GM18508 (cell line): ENCODE measurements around the gene ARMC6.

Experiments
- ATAC-seq: cut with Tn5 transposase; IDR thresholded peaks from one replicate; pipeline ENCODE4 v1.9.1; 2021; ENCODE audit warnings: moderate number of reproducible peaks; ENCODE audit not compliant: insufficient read depth, unreplicated experiment

Gene ARMC6

DNA sequence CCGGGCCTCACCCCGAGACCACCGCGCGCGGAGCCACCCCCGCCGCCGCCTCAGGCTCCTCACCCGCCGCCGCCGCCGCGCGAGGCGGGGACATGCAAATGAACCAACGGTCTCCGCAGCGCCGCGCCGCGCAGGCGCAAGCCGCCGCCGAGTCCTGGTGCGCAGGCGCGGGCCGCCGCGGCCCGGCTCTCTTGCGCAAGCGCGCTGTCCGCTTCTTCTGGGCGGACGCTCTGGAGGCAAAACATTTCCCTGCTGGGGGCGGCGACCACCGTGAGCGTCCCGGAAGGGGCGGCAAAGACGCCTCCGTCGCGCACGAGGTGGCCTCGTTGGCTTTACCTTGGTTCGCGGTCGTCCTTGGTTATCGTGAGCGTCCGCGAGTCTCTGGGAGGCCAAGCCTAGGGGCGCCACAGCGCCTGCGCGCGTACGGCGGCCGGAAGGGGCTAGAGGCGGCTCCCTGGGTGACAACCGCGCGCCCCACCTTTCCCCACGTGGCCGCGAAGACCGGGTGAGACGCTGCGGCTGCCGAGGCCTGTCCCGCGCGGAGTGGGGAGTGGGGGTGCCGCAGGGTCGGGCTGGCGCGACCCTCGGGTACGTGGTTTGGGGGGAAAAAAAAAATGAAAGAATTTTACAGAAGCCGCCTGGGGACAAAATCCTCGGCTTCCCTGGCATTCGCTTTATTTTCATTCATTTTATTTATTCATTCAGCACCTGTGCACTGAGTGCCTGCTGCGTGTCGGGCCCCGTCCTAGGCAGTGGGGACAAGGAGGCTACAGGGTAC is at the start of gene ARMC6, which contains the start of gene SUGP2:
TSS of gene ARMC6 (plus strand) at position 178 of the 778 bp plus-strand sequence. CDS start 607 bp downstream, outside the sequence.
TSS of gene SUGP2 (minus strand) at position 92 of the 778 bp plus-strand sequence. CDS start 2,446 bp downstream, outside the sequence.
- no peak for ATAC-seq

DNA sequence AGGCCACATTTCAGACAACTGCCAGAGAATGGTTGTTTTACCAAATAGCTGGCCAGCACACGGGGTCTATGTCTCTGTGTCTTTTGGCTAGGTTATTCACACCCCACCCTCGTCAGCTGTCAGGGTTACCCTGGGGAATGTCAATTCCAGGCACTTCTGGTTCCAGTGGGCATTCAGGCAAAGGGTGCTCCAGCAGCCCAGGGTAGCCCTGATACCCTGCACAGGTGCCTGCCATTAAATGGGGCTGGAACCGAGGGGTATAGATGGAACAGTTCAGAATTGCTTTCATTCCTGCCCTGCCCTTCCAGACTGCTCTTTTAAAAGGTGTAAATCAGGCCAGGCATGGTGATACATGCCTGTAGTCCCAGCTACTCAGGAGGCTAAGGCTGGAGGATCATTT is 49.2 kb upstream of the ARMC6 start:
- no peak for ATAC-seq

DNA sequence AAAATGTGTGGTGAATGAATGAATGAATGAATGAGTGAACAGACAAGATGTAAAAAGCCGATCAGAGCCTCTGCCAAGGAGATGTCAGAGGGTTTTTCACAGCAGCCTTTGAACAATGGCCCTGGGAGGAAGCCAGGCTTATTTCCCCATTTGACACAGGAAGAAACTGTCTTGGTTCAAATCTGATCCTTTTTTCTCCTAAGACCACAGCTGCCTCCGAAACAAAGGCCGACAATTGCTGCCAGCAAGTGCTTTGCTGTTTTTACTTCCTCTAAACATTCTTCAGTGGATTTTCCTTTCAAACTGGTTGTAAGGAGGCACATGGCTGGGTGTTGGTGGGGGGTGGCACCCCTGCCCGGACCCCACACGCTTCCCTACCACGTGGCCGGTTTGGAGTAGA is 48.1 kb upstream of the ARMC6 start:
- ATAC-seq = no peak

DNA sequence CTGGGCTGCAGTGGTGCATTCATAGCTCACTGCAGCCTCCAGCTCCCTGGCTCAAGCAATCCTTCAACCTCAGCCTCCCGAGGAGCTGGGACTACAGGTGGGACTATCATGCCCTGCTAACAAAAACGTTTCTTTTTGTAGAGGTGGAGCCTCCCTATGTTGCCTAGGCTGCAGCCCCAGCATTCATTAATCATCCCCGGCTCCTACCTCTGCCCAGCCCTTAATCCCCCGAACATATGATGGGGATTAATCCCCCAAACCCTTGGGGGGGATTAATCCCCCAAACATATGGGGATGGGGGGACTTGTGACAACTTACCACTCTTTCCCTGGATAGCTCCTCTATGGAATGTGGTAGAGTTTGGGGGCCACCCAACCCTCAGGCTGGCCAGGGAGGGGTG is 45.9 kb upstream of the ARMC6 start:
- no peak for ATAC-seq

DNA sequence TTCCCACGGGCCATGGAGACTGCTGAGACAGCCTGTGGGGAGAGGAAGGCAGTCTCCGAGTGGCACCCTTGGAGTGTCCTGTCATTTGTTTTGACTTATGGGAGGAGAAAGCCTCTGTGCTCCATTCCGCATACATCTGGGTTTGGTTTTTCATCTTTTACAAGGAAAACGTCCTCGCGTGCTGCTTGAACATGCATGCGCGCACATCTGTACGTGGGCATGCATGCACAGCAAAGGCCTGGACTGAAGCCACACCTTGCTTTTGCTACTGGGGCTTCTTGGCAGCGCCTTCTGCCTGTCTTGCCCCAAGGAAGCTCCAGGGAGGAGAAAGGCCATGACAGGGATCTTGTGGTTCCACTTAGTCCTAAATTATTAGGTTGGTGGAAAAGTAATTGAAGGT is 44.1 kb upstream of the ARMC6 start:
- ATAC-seq = no peak

DNA sequence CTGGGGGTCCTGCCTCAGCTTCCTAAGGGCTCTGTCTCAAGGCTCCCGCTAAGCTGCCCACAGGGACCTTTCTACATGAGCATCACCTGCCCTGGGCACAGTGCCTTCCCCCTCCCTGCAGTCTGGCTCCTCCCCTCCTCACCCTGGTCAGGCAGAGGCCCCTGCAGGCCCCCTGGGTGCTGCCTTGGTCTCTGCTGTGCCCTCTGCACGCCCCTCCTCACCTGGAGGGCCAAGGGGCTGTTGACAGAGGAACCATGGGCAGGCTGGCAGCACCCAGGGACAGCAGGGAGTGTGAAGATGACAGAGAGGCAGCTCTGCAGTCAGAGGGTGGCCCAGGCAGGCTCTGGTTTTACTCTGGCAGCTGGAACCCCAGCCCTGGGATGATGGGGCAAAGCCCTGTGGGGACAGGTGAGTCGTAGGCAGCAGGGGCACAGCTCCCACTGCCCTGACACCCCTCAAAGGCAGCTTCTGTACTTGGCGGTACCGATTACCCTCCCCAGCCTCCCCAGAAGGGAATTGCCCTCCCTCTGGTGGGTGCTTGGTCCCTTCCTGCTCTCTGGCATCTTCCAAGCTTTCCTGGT is 43.2 kb upstream of the ARMC6 start:
- no peak for ATAC-seq

DNA sequence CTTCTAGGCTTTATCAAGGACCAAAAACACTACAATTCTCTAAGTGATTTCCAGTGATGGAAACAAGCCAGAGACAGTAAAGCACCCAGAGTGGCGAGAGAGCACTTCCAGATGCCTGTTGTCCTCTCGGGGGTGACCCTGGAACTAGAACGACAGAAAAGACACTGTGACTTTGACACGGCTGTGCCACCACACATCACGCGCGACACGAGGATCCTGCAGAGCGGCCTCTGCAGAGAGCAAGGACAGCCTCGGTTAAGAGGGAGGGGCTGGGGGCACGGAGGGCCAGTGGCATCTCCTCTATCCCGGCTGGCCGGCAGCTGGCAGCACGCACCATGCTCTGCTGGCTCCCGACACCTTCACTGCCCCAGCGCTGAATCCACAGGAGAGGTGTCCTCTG is 42.4 kb upstream of the ARMC6 start:
- no peak for ATAC-seq

DNA sequence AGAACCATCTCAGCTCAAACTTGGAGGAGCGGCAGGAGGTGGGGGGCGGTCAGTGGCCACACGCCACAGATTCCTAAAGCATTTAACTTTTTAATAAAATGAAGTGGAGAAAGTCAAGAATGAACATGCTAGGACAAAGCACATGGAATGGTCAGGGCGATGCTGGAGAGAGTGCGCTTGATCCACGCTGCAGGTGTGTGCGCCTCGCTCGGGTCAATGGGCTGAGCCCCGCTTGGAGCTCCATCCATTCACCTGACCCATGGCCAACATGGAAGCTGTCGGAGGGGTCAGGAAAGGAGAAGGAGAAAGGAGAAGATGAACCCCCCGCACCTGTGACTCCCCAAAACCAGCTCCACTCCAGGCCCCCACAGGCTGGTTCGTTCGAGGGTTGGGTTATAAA is 41.9 kb upstream of the ARMC6 start:
- no peak for ATAC-seq

DNA sequence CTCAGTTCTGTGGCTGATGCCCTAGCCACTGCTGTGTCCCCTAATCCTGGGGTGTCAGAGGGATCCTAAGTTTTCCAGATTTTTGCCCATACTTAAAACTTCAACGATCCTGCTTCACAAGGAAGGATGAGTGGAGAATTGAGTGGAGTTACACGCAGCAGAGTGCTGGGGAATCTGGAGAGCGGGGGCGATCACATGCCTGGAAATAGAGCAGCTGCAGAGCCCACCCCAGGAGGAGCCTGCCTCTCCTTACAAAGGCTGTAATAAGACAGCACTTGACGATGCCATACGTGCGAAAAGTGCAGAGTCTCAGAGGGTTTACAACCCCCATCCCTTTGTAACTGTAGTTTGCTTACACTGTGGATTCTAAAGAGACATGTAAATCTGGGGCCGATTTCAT is 40.7 kb upstream of the ARMC6 start:
- no peak for ATAC-seq

DNA sequence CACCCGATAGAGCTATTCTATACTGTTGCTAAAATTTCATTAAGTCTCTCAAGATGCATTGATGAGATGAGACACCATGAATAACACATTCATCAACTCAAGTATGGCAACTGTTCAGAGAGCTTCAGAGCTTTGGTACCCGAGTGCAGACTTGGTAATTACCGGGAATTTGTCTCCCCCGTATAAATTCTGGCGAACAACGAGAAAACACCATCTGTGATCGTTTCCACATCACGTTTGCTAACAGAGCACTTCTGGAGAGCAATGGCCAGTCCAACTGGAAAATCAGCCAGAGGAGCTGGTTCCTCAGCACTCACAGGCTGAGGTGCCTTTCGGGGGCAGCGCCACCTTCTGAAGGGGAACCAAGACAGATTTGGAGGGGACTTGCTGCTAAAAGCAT is 40.3 kb upstream of the ARMC6 start:
- ATAC-seq = no peak

DNA sequence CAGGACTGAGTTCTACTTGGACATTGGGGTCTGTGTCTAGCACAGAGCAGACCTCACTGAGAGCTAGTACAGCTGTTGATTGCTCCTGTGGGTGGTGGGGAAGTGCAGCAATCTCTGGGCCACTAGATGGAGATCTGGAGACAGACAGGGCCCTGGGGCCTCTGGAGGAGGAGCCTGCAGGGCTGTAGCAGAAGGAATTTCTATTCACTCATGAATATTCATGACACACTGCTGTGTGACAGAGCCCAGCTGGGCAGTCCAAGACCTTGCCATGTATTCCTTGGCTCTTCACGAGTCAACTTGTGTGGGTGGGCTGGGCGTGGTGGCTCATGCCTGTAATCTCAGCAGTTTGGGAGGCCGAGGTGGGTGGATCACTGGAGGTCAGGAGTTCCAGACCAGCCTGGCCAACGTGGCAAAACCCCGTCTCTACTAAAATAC is 37.6 kb upstream of the ARMC6 start:
- ATAC-seq = no peak

DNA sequence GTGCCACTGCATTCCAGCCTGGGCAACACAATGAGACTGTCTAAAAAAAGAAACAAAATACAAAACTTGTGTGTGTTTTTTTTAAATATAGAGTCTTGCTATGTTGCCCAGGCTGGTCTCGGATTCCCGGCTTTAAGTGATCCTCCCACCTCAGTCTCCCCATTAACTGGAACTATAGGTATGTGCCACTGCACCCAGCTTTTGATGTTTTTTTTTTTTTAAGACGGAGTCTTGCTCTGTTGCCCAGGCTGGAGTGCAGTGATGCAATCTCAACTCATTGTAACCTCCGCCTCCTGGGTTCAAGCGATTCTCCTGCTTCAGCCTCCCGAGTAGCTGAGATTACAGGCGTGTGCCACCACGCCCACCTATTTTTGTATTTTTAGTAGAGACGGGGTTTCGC is 37.1 kb upstream of the ARMC6 start:
- ATAC-seq = no peak

DNA sequence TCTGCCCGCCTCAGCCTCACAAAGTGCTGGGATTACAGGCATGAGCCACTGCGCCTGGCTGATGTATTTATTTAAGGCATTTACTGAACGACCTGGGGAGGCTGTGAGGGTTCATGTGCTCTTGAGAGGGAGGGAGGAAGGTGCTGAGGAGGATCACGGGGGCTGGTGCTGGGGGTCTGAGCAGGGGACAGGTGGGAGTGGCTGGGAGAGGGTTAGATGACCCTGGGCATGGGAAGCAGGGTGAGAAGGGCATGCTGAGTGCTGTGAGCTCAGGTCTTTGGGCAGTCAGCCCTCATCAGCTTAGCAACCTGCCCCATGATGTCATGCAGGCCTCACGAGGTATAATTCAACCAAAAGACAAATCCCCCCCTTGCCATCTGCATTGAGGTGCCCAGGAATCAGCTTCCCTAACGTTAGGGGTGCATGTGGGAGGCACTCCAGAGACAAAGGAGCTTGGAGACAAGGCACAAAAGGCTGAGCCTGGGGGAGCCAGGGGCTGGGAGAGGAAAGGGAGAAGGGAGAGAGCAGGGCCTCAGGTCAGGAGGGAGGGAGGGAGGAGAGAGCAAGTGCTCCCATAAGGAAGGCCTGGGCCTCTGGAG is 36.5 kb upstream of the ARMC6 start:
- no peak for ATAC-seq

DNA sequence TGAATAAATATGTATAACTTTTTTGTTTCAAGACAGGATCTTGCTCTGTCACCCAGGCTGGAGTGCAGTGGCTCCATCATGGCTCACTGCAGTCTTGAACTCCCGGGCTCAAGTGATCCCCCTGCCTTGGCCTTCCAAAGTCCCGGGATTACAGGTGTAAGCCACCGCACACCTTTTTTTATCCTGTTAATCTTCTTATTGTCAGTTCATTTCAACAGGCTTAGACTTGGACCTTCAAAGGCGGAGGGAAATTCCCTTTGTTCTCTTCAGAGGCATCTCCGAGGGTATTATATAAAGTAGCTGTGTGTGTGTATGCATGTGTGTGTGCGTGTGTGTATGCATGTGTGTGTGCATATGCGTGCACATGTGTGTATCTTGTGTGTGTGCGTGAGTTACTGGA is 35.1 kb upstream of the ARMC6 start:
- ATAC-seq = no peak

DNA sequence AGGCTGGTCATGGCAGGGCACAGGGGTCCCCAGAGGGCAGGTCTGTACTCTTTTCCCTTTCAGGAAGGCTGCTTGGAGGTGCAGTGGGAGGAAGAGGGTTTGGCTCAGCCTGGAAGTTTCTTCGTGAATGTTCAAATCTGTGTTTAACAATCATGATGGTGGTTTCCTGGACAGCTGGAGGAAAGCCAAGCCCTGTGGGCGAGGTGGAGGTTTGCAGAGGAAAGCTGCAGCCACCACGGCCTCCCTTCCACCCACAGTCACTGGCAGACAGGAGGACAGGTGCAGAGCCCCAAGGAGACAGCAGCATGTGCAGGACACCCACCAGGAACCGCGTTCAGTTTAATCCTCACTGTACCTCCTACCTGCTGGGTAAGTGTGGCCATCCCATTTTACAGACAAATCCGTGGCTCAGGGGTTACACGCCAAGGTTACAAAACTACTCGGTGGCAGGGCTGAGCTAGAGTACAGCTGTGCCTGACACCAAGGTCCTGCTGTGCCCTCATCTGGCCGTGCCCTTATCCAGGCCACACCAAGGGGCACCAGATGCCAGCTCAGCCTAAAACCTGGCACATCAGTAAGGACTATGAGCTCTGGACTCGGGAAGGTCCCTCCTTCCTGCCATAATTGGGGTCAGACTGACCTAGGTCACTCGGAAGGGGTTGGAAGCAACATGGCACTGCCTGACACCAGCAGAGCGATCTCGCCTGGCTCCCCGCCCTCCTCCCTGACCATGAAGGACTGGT is 34.2 kb upstream of the ARMC6 start:
- ATAC-seq = no peak

DNA sequence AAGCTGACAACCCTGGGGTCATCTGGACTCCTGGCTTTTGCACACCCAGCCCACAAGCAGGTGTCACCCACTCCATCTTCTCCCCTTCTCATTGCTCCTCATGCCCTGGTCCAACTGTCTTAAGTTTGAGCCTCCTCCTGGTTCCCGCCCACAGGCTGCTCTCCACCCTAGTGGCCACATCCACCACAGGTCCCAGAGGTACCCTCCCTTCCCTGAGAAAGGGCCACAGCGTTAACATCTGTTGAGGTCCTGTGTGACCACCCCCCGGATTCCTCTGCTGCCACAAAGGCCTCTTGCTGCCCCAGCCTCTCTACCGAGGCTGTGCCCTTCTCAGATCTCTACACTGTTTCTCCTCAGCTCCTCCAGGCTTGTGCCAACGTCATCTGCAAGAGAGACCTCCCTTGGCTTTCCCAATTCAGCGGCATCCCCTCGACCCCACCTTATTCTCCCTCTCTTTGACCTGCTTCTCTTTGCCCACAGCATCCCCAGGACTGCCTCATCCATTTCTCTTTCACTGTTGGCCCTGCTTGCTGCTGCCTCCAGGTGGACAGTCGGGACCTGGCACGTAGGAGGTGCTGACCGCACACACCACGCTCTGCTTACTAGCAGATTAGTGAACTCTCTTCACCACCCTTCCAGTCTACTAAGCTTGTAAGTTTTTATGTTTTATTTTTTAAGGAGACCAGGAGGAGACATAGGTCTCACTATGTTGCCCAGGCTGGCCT is 33.3 kb upstream of the ARMC6 start:
- no peak for ATAC-seq

DNA sequence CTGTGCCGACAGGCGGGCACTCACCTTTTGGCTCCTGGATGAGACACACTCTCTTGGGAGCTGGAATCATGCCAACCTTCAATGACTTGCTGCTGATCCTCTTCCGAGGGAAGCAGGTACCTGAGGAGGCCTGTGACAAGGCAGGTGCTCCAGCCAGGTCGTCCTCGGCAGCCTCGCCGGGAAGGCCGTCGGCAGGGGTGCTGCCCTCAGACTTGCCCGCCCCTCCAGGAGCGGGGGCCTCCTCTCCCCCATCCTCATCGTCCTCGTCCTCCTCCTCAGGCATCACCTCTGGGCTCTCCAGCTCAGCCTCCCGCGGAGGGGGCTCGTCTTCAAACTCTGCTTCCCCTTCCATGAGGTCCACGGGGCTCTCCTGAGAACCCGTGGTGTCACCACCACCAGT is 29.3 kb upstream of the ARMC6 start:
- ATAC-seq = no peak

DNA sequence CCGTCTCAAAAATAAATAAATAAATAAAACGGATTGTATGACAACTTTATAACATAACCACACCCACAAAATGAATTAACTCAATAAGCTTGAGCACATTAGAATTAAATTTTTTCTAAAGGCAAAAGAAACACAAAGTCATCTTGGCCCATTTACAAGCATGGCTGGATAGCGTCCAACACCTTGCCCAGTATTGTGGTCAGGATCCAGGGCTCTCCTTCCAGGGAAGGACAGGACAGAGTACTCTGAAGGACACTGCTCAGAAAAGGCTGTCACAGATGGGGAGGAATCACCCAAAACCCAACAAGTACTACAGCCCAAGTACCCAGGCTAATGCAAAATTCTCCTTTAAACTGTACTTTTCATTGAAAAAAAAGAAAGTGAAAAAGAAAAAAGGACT is 27.2 kb upstream of the ARMC6 start:
- ATAC-seq = no peak

DNA sequence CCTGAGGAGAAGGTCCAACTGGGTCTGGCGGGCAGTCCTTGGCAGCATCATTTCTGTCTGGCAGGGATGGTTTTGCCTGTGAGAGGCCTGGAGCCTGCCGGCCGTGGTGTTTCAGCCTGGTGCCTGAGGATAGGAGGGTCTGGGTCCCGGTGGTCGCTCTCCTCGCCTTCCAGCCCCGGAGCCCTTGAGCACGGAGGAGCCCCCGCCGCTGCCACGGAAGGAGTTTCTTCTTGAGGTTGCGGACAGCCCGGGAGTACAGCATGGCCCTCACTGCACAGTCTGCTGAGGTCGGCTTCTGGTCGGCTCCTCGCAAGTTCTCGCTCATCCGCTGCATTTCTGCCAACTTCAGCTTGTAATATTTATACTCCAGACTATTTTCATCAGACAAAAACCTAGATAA is 23.5 kb upstream of the ARMC6 start:
- no peak for ATAC-seq

DNA sequence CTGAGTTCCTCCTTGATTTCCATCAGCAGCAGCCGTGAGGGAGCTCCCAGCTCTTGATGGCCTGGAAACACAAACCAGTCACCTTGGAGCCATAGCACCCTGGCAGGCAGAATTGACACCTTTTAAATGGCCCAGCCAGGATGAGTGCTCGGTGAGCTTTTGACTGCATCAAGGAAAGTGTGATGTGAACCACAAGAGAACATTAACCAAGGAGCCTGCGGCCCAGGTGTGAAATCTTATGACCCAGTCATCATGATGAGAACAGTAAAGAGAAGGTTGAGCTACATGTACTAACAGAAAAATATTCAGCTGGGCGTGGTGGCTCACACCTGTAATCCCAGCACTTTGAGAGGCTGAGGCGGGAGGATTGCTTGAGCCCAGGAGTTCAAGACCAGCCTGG is 22.9 kb upstream of the ARMC6 start:
- ATAC-seq = no peak
